GM19324 (cell line): ENCODE data around the gene ASPSCR1.

ENCODE experiments used
- ATAC-seq: cut with Tn5 transposase; IDR thresholded peaks from one replicate; pipeline ENCODE4 v1.9.1; 2021; ENCODE audit warnings: mild to moderate bottlenecking, moderate library complexity; ENCODE audit not compliant: unreplicated experiment, low FRiP score

ASPSCR1 gene

DNA sequence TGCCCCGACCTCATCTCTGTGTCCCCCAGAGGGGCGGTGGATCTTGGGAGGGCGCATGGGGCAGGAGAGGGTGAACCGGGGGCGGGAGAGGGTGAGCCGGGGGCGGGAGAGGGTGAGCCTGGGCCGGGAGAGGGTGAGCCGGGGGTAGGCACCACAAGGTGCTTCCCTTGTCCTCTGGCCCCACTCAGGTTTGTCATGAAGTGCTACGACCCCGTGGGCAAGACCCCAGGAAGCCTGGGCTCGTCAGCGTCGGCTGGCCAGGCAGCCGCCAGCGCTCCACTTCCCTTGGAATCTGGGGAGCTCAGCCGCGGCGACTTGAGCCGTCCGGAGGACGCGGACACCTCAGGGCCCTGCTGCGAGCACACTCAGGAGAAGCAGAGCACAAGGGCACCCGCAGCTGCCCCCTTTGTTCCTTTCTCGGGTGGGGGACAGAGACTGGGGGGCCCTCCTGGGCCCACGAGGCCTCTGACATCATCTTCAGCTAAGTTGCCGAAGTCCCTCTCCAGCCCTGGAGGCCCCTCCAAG, 18.9 kb downstream of the ASPSCR1 start:
- ATAC-seq: no peak

DNA sequence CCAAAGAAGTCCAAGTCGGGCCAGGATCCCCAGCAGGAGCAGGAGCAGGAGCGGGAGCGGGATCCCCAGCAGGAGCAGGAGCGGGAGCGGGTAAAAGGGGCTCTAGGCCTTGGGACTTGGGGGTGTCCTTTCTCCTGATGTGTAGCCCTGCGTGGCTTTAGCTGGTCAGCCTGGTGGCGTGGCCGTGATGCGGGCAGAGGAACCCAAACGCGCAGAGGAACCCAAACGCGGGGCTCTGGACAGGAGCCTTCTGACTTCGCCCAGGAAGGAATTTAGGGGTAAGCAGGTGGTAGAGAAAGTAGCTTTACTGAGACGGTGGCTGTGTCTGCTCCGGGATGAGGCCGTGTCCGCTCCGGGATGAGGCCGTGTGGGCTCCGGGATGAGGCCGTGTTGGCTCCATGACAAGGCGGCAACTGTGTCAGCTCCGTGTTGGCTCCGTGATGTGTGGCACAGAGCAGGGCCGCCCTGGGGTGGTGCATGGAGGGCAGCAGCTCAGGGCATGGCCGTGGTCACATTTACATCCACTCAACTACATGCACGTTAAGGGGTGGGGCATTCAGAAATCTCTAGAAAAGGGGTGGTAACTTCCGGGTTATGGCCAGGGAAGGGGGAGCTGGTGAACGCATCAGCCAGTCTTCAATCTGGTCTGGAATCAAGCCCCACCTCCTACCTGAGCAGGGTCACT, 19.5 kb downstream of the ASPSCR1 start:
- ATAC-seq: no peak

DNA sequence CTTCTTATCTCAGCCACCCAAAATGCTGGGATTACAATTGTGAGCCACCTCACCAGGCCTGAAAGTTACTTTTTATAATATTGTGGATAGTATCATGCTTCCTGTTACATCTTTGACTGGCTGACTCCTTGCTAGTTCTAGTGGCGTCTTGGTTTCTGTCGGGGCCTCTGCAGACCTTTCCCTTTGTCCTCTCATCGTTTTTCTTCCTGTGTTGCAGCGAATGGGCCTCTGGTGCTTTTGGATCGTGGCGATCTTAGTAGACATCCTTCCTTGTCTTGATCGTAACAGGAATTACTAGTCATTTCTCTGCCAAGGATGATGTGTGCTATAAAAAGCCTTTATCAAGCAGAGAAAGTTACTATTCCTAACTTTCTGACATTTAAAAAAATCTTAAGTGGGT, 20.8 kb downstream of the ASPSCR1 start:
- ATAC-seq: no peak

GRCh38 chr17:81998691-81999438, 21.4 kb downstream of the ASPSCR1 start:
- ATAC-seq: no peak

GRCh38 chr17:81999587-81999975, 22.2 kb downstream of the ASPSCR1 start:
- ATAC-seq: no peak

DNA sequence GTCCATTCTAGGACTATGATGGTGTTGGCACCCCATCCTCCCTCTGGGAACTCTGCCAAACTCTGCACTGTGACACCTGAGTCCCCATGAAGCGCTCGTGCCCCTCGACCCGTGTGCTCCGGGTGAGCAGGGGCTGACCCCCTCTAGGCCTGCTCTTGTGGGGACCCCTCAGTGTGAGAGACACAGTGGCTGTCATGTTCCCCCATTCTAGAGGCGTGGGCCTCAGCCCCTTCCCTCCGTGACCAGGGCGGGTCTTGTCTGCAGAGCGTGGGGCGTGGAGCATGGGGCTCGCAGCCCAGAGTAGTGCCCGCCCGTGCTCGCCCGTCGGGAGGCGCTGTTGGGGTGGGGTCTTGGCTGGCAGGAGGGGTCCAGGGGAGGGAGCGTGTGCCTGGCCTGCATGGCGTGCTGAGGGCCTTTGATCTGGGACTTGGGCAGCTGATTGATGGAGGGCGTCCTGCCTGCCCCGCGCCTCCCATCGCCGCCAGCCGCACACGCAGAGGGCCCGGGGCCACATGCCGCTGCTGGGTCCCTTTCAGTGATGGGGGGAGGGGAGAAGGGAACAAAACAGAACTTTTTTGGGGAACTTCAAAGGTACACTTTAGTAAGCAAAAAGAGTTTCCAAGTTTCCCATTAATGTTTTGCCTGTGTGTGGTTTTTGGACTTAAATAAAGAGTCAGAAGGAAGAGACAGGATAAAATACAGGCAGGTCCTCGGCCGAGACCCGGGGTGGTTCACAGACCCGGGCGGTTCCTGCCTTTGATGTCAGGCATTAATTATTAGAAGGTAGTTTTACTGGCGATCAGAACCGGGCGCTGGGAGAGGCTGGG, 22.8 kb downstream of the ASPSCR1 start:
- ATAC-seq: no peak

- no peak for ATAC-seq
Measured at GRCh38 chr17:82000803-82001570, 23.6 kb downstream of the ASPSCR1 start.

DNA sequence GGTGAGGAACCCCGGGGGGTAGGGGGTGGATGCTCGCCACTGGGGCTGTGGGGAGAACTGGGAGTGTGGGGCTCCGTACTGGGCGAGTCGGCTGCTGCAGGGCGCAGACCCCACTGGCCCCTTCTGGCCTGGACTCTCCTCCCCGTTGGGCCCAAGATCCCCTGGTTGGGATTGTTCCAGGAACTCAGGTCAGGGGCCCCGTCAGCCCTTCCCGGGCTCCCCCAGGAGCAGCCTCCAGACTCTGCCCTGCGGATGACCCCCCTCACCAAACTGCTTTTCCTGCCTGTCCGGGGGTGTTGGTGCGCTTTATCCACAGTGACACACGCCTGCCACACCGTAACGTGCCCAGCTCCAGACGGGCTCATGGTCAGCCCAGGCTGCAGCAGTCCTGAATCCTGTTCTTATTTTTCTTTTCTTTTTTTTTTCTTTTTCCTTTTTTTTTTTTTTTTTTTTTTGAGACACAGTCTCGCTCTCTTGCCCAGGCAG, 24.2 kb downstream of the ASPSCR1 start:
- ATAC-seq: no peak

DNA sequence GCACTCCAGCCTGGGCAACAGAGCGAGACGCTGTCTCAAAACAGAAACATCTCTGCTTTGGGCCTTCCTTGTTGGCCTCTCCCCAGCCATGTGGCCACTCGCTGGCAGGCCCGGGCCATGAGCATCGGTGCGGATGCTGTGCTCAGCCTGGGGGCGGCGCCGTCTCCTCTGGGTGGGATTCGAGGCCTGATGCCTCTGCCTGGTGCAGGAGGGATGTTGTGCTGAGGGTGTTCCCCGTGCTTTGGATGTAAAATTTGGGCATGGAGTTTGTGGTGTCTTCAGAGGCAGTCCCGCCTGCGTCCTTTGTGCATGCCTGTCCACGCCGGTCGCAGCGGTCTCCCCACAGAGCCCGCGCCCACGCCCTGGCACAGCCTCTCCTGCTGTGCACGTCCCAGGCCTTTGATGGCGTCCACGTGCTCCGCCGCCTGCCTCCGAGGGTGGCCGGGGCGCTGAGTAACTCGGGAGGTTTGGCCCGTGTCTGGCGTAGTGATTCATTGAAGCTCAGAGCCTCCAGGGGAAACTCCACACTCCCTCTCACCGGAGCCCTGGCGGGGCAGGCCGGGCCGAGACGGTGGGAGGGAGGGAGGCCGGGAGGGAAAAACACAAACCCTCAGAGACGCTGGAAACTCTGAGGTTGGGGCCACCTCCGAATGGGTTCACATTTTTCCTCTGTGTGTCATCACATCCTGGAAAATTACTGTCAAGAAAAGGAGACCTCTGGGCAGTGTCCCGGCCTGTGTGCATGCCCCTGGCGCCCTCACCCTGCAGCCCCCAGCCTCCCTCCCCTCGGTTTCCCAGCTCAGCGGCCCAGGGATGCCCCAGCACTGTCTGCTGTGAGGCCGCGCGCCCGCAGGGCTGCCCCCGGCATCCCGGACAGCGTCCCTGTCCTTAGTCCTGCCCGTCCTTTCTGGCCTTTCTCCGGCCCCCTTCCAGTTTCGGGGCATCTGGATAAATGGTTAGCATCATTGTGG, 26.3 kb downstream of the ASPSCR1 start:
- ATAC-seq: no peak

DNA sequence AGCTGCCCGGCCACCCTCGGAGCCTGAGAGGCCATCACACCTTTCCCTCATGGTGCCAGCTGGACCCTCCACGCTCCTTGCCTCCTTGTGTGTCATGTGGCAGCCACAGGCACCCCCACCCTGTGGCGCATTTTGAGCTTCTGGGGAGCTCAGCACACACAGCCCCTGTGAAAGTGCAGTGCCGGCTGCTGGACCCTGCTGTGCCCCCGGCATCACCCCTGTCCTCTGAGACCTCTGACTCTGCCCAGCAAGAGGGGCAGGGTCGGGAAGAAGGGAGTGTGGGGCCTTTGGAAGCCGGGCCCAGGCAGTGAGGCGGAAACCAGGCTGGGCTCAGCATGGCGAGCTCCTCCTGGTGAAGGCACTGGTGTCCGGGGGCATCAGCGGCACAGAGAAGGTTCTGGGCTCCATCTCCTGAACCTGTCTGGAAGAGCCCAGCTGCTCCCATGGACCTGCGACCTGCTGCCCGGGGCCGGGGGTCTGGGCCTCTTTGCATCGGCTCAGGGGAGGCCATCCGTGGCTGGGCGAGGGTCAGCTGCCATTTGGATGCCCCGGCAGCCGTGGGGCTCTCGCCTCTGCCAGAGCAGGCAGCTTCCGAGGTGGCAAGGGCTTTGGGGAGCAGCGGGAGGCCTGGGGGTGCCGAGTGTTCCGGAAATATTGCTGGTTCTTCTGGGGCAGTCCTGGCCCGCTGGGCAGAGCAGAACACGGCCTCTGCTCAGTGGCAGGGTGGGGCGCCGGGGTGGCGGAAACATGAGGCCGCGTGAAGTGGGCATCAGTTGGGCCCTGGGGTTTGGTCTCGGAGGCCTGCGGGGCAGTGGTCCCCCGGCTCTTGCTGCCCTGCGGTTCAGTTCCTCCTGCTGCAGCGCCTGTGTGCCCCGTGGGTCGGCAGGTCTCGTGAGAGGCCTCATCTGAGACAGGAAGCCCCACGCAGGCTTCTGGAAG, 27.4 kb downstream of the ASPSCR1 start:
- ATAC-seq: no peak

DNA sequence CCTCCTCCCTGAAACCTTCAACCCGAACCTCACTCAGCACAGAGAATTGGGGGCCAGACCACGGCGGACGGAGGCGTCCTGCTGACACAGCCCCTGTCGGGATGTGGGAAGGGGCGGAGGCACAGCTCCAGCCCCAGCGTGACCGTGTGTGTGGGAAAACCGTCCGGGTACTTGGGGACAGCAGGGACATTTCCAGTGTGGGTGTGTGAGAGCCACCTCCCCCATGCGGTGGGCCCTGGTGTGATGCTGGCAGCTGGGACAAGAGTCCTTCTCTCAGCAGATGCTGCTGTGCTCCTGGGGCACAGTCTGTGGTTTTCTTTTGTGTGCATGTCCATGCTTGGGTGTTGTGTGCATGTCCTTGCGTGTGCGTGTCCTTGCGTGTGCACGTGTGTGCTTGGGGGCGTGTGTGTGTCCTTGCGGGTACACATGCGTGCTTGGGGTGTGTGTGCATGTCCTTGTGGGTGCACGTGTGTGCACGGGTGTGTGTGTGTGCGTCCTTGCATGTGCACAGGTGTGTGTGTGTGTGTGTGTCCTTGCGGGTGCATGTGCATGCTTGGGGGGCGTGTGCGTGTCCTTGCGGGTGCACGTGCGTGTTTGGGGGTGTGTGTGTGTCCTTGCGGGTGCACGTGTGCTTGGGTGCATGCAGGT, 28.4 kb downstream of the ASPSCR1 start:
- no peak for ATAC-seq

- ATAC-seq: no peak
Measured at GRCh38 chr17:82006468-82007227, 29.2 kb downstream of the ASPSCR1 start.

DNA sequence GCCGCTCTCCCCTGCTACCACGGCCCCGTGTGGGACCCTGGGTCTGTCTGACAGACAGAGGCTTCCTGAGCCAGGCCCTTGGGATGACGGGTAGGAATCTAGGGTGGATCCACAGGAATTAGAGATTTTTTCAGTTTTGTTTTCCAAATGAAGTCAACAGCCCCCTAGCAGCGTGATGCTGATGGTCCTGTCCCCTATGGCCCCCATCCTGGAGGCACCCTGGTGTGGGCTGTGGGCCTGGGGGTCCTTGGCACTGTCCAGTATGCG, 29.7 kb downstream of the ASPSCR1 start:
- no peak for ATAC-seq

- ATAC-seq: no peak
Measured at GRCh38 chr17:82007495-82008257, 30.2 kb downstream of the ASPSCR1 start.

- no peak for ATAC-seq
Measured at GRCh38 chr17:82008258-82008940, 31.0 kb downstream of the ASPSCR1 start.

GRCh38 chr17:82008941-82009405, 31.5 kb downstream of the ASPSCR1 start:
- ATAC-seq: no peak
